HAP-1 (cell line): ENCODE data around the gene KCNG1.
A peak's percentile ranks its signal among the peaks of the same experiment; 100 is the strongest.
"Not testable (repeated sequence)": the region's sequence is repeated elsewhere in the genome, so short reads cannot be mapped to it uniquely, and the experiment has no call there.

Source experiments
- DNase-seq, 2 experiments: peaks; one replicate each; pipeline ENCODE4 v3.0.0-alpha.2; 2016 to 2020; ENCODE audit warnings: low spot score in 2 of 2
- H3K27me3 ChIP-seq: fragments of 250-450 bp; sonication (Bioruptor Pico); 2 replicates; pipeline ENCODE4 v1.5.1; 2020; ENCODE audit warnings: low read depth, mild to moderate bottlenecking, moderate library complexity
- H3K36me3 ChIP-seq: fragments of 250-450 bp; sonication (Bioruptor Pico); replicated peaks from 2 replicates; pipeline ENCODE4 v1.5.1; 2020; ENCODE audit warnings: mild to moderate bottlenecking
- H3K4me1 ChIP-seq: fragments of 250-450 bp; sonication (Bioruptor Pico); 2 replicates; pipeline ENCODE4 v1.5.1; 2020; ENCODE audit warnings: mild to moderate bottlenecking
- H3K4me3 ChIP-seq: fragments of 250-450 bp; sonication (Bioruptor Pico); 2 replicates; pipeline ENCODE4 v1.5.1; 2020; ENCODE audit warnings: mild to moderate bottlenecking, moderate library complexity
- H3K9me3 ChIP-seq: fragments of 250-450 bp; sonication (Bioruptor Pico); 2 replicates; pipeline ENCODE4 v1.5.1; 2020; ENCODE audit warnings: mild to moderate bottlenecking, moderate library complexity
- in situ Hi-C: fragments of 300-500 bp; cut with MboI; formaldehyde crosslinking; loops from 3 replicates; pipeline ENCODE4 v1.14.3; 2020; ENCODE audit warnings: low sequenced_read_pairs, inconsistent platforms, mixed read lengths

The KCNG1 gene

GRCh38 chr20:50978533-50978932, 44.4 kb downstream of the KCNG1 start:
- DNase-seq, H3K27me3 ChIP-seq, H3K36me3 ChIP-seq, H3K4me3 ChIP-seq, H3K9me3 ChIP-seq: not testable (repeated sequence)
- in situ Hi-C loops = loop anchor here (25.0 kb wide), 1 partner anchor 1109 kb away; no protein-coding TSS in a partner anchor
- peaks cover 16% of the 10 kb centered on the region for H3K4me1 ChIP-seq

- Histone ChIP-seq H3K4me3 (no peak overlapping the region), H3K27me3 (no peaks in the 10 kb centered on the region), H3K4me1 (peaks cover 16% of the 10 kb centered on the region), H3K36me3 (no peaks in the 10 kb centered on the region), H3K9me3 (no peaks in the 10 kb centered on the region)
- DNase-seq = peak; percentile 82 to 97
- in situ Hi-C loops = loop anchor here (25.0 kb wide), 1 partner anchor 1110 kb away; no protein-coding TSS in a partner anchor
These were observed 45.6 kb downstream of the KCNG1 start for GRCh38 chr20:50977066-50978021.

DNA sequence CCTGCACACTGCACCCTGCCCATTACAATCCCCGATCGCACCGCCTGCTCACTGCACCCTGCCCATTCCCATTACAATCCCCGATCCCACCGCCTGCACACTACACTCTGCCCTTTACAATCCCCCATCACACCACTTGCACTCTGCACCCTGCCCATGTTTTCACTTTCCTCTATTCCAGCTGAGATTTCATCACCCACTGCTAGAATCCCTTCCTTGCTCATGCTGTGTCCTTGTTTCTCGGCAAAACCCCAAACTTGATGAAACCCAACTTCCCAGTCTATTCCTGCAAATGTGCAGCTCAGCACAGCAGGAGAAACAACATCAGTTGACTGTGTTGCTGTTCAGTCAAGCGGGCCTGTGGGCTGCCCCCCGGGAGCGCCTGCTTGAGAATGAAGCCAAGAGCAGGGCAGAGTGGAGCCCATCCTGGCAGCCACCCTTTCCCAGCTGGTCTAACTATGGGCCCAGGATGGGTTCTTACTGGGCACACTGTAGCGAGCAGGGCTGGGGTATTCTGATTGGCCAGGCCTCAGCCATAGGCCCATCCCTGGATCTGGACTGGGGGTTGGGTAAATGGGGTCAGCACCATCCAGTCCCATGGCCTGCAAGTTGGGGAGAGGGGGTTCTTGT, 47.1 kb downstream of the KCNG1 start:
- DNase-seq = no peak
- Histone ChIP-seq H3K27me3 (no peaks in the 10 kb centered on the region), H3K4me1 (peaks cover 16% of the 10 kb centered on the region), H3K4me3 (no peak overlapping the region), H3K9me3 (no peaks in the 10 kb centered on the region), H3K36me3 (no peaks in the 10 kb centered on the region)
- in situ Hi-C loops = loop anchor here (25.0 kb wide), 1 partner anchor 1111 kb away; no protein-coding TSS in a partner anchor

GRCh38 chr20:50969912-50970311, 53.0 kb downstream of the KCNG1 start:
- in situ Hi-C loops = no loop called here
- no peak overlapping the region for H3K4me3 ChIP-seq
- no peak for DNase-seq
- H3K9me3 ChIP-seq = no peaks in the 10 kb centered on the region
- H3K27me3 ChIP-seq = no peaks in the 10 kb centered on the region
- H3K4me1 ChIP-seq = no peaks in the 10 kb centered on the region
- no peaks in the 10 kb centered on the region for H3K36me3 ChIP-seq

GRCh38 chr20:50969435-50969834, 53.5 kb downstream of the KCNG1 start:
- no peaks in the 10 kb centered on the region for H3K4me1 ChIP-seq
- H3K27me3 ChIP-seq = no peaks in the 10 kb centered on the region
- H3K36me3 ChIP-seq = no peaks in the 10 kb centered on the region
- no peaks in the 10 kb centered on the region for H3K9me3 ChIP-seq
- no peak overlapping the region for H3K4me3 ChIP-seq
- in situ Hi-C loops = no loop called here
- no peak for DNase-seq

DNA sequence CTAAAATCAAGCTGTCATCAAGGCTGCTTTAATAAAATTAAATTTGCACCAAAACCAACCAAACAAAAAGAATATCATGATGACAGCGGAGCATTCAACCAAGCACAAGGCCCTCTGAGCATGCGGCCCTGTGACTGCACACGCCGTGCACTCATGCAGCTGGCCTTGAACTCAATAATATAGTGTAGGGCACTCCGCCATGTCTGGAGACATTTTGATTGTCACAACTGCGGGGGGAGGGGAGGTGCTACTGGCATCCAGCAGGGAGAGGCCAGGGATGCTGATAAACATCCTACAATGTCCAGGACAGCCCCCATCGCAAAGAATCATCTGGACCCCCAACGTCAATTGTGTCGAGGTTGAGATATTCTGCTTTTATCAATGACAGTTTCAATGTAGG, 54.6 kb downstream of the KCNG1 start:
- no peak overlapping the region for H3K4me3 ChIP-seq
- no peaks in the 10 kb centered on the region for H3K4me1 ChIP-seq
- no peaks in the 10 kb centered on the region for H3K9me3 ChIP-seq
- H3K36me3 ChIP-seq = no peaks in the 10 kb centered on the region
- in situ Hi-C loops = no loop called here
- DNase-seq = no peak
- no peaks in the 10 kb centered on the region for H3K27me3 ChIP-seq

- Histone ChIP-seq H3K4me1 (no peaks in the 10 kb centered on the region), H3K27me3 (no peaks in the 10 kb centered on the region), H3K4me3 (no peak overlapping the region), H3K36me3 (no peaks in the 10 kb centered on the region), H3K9me3 (no peaks in the 10 kb centered on the region)
- DNase-seq = no peak
- in situ Hi-C loops = no loop called here
These were observed 55.3 kb downstream of the KCNG1 start for GRCh38 chr20:50967586-50967985.

GRCh38 chr20:50959543-50960126, 63.3 kb downstream of the KCNG1 start:
- peaks cover 8% of the 10 kb centered on the region for H3K4me1 ChIP-seq
- H3K9me3 ChIP-seq = no peaks in the 10 kb centered on the region
- peak overlapping the region; percentile 87 for H3K4me3 ChIP-seq
- no peaks in the 10 kb centered on the region for H3K27me3 ChIP-seq
- H3K36me3 ChIP-seq = peaks cover 5% of the 10 kb centered on the region
- in situ Hi-C loops = no loop called here
- DNase-seq = no peak

DNA sequence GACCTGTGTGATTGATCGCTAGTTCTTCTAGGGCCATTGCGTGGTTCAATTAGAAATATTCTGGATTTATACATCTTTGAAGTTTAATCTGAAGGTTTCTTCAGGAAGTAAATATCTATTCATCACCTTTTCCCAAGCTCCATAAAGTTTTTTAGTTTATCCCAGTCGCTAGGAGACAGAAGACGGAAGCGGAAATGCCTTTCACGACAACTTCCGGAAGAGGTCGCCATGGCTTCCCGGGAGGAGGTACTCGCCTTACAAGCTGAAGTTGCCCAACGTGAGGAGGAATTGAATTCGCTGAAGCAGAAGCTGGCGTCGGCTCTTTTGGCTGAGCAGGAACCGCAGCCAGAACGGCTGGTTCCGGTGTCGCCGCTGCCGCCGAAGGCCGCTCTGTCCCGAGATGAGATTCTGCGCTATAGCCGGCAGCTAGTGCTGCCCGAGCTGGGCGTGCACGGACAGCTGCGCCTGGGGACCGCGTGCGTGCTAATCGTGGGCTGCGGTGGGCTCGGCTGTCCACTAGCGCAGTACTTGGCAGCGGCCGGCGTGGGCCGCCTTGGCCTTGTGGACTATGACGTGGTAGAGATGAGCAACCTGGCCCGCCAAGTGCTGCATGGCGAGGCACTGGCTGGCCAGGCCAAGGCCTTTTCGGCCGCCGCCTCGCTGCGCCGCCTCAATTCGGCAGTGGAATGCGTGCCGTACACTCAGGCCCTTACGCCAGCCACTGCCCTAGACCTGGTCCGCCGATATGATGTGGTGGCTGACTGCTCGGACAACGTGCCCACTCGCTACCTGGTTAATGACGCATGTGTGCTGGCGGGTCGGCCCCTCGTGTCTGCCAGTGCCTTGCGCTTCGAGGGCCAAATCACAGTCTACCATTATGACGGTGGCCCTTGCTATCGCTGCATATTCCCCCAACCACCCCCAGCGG, 64.0 kb downstream of the KCNG1 start, which contains the start of gene MOCS3:
Gene MOCS3 (plus strand): TSS at position 204 of the 928 bp plus-strand sequence. CDS start 25 bp downstream, at position 229.
- in situ Hi-C loops = no loop called here

GRCh38 chr20:50957798-50958614, 64.9 kb downstream of the KCNG1 start, which contains the start of gene DPM1:
DPM1 (minus strand) TSS chr20:50958532; CDS start chr20:50958523, 9 bp downstream.
- Histone ChIP-seq H3K4me1 (peaks cover 8% of the 10 kb centered on the region), H3K4me3 (peak within 1 kb of the TSS; percentile 87), H3K36me3 (peaks cover 19% of the 10 kb centered on the region), H3K27me3 (no peaks in the 10 kb centered on the region), H3K9me3 (no peaks in the 10 kb centered on the region)
- DNase-seq = peak in 1 of 2 experiments; percentile 90
- in situ Hi-C loops = no loop called here

More for the DNA sequence above, 64.0 kb downstream of the KCNG1 start, which contains the start of gene MOCS3:
- peak; percentile 79 to 84 for DNase-seq
- no peaks in the 10 kb centered on the region for H3K27me3 ChIP-seq
- peak within 1 kb of the TSS; percentile 87 for H3K4me3 ChIP-seq
- H3K4me1 ChIP-seq = peaks cover 8% of the 10 kb centered on the region
- H3K36me3 ChIP-seq = peaks cover 11% of the 10 kb centered on the region
- H3K9me3 ChIP-seq = no peaks in the 10 kb centered on the region

GRCh38 chr20:50957276-50957675, 65.6 kb downstream of the KCNG1 start:
- peaks cover 23% of the 10 kb centered on the region for H3K36me3 ChIP-seq

DNA sequence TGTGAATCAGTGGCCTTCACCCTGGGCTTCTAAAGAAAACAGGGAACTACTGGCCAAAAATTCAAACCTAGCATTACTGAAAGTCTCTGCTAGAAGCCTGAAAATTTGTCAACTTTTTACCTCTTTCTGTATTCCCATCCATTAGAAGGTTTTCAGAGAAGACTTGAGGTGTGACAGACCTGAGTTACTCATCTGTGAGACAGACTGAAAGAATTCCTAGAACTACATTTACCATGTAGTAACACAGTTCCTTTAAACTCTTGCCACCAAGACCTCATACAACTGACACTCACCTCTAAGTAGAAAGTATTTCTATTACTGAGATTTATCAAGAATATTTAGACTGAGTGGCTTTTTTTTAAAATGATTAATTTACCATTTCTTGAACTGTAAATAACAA, 69.1 kb downstream of the KCNG1 start:
- peaks cover 51% of the 10 kb centered on the region for H3K36me3 ChIP-seq
- DNase-seq = no peak
- in situ Hi-C loops = no loop called here
- H3K4me1 ChIP-seq = peaks cover 21% of the 10 kb centered on the region
- H3K27me3 ChIP-seq = no peaks in the 10 kb centered on the region
- H3K9me3 ChIP-seq = no peaks in the 10 kb centered on the region
- no peak overlapping the region for H3K4me3 ChIP-seq

More at GRCh38 chr20:50957276-50957675, 65.6 kb downstream of the KCNG1 start:
- no peak for DNase-seq
- peaks cover 8% of the 10 kb centered on the region for H3K4me1 ChIP-seq
- H3K4me3 ChIP-seq = peak overlapping the region; percentile 87
- in situ Hi-C loops = no loop called here
- no peaks in the 10 kb centered on the region for H3K9me3 ChIP-seq
- no peaks in the 10 kb centered on the region for H3K27me3 ChIP-seq
